Measurements from ENCODE around the gene DIAPH1.

DIAPH1 gene

GRCh38 chr5:141560725-141561483 lies 57.9 kb downstream of the DIAPH1 start:
- no peak for DNase-seq (ENCODE audit: low read depth in 2 of 2)

GRCh38 chr5:141560151-141560550 lies 58.6 kb downstream of the DIAPH1 start:
- DNase-seq (ENCODE audit: low read depth in 2 of 2): no peak

GRCh38 chr5:141559461-141559860 lies 59.3 kb downstream of the DIAPH1 start:
- DNase-seq (ENCODE audit: low read depth in 2 of 2): no peak

GRCh38 chr5:141558150-141558549 lies 60.6 kb downstream of the DIAPH1 start:
- no peak for DNase-seq (ENCODE audit: low read depth in 2 of 2)

- DNase-seq (ENCODE audit: low read depth in 2 of 2): peak; percentile 37 to 40
Measured at GRCh38 chr5:141557681-141558136, 61.1 kb downstream of the DIAPH1 start.

- no peak for DNase-seq (ENCODE audit: low read depth in 2 of 2)
Measured at GRCh38 chr5:141547921-141548320, 70.9 kb downstream of the DIAPH1 start.

- DNase-seq (ENCODE audit: low read depth in 2 of 2): no peak
Measured at GRCh38 chr5:141547488-141547887, 71.3 kb downstream of the DIAPH1 start.

- no peak for DNase-seq (ENCODE audit: low read depth in 2 of 2)
Measured at GRCh38 chr5:141543053-141543452, 75.7 kb downstream of the DIAPH1 start.

- DNase-seq (ENCODE audit: low read depth in 2 of 2): no peak
Measured at GRCh38 chr5:141534492-141535213, 84.1 kb downstream of the DIAPH1 start.

- no peak for DNase-seq (ENCODE audit: low read depth in 2 of 2)
Measured at GRCh38 chr5:141533897-141534296, 84.9 kb downstream of the DIAPH1 start.

- DNase-seq (ENCODE audit: low read depth in 2 of 2): no peak
Measured at GRCh38 chr5:141532726-141533125, 86.1 kb downstream of the DIAPH1 start.

- DNase-seq (ENCODE audit: low read depth in 2 of 2): no peak
Measured at GRCh38 chr5:141529873-141530272, 88.9 kb downstream of the DIAPH1 start.

GRCh38 chr5:141529002-141529401 lies 89.8 kb downstream of the DIAPH1 start:
- DNase-seq (ENCODE audit: low read depth in 2 of 2): no peak

- DNase-seq (ENCODE audit: low read depth in 2 of 2): no peak
Measured at GRCh38 chr5:141528291-141528984, 90.4 kb downstream of the DIAPH1 start.

GRCh38 chr5:141527426-141527825 lies 91.4 kb downstream of the DIAPH1 start:
- DNase-seq (ENCODE audit: low read depth in 2 of 2): no peak

- no peak for DNase-seq (ENCODE audit: low read depth in 2 of 2)
Measured at GRCh38 chr5:141525653-141526052, 93.1 kb downstream of the DIAPH1 start.

GRCh38 chr5:141524604-141525597 lies 93.9 kb downstream of the DIAPH1 start:
- peak in 1 of 2 donors; percentile 11 for DNase-seq (ENCODE audit: low read depth in 2 of 2)

- no peak for DNase-seq (ENCODE audit: low read depth in 2 of 2)
Measured at GRCh38 chr5:141523991-141524390, 94.8 kb downstream of the DIAPH1 start.

GRCh38 chr5:141522301-141522700 lies 96.5 kb downstream of the DIAPH1 start:
- DNase-seq (ENCODE audit: low read depth in 2 of 2): no peak

GRCh38 chr5:141521244-141521781 lies 97.5 kb downstream of the DIAPH1 start:
- DNase-seq (ENCODE audit: low read depth in 2 of 2): no peak
